Ovary (tissue), 9 donors: ENCODE measurements around the gene GNB2. TPM values are rescaled to one million over a fixed set of nuclear protein-coding genes. Genes with fewer than 3 reads are reported as not detected.
A peak's percentile ranks its signal among the peaks of the same experiment; 100 is the strongest.

Source experiments
- DNase-seq, 5 donors: peaks; one replicate each; pipeline ENCODE4 v3.0.0-alpha.2; 2019 to 2020
- H3K27ac ChIP-seq, 2 donors: fragments of 200-600 bp; one replicate each; pipeline versions ENCODE4 v1.5.1 to v1.8.0; 2019 to 2022
- H3K27me3 ChIP-seq: fragments of 200-600 bp; one replicate; pipeline ENCODE4 v1.8.0; 2022
- H3K36me3 ChIP-seq: fragments of 200-600 bp; sonication (generic); one replicate; pipeline ENCODE4 v1.5.1; 2019
- H3K4me1 ChIP-seq: one replicate; pipeline ENCODE4 v1.8.1; 2013; ENCODE audit warnings: mild to moderate bottlenecking, moderate library complexity; ENCODE audit not compliant: insufficient read depth
- H3K4me3 ChIP-seq: fragments of 200-600 bp; sonication (generic); one replicate; pipeline ENCODE4 v1.5.1; 2017
- H3K9me3 ChIP-seq, 2 donors: fragments of 200-600 bp in 1 of 2; sonication (generic) in 1 of 2; one replicate each; pipeline versions ENCODE4 v1.5.1 to v1.8.1; 2013 to 2019; ENCODE audit warnings: mild to moderate bottlenecking in 1 of 2, moderate library complexity in 1 of 2
- EP300 ChIP-seq: sonication (generic); formaldehyde crosslinking; IDR thresholded peaks from one replicate; pipeline ENCODE4 v1.6.1; 2017; ENCODE audit warnings: antibody characterized with exemption
- POLR2A ChIP-seq: fragments of 450-650 bp; IDR thresholded peaks from one replicate; pipeline ENCODE4 v1.6.1; 2017; ENCODE audit warnings: antibody characterized with exemption, mild to moderate bottlenecking, moderate library complexity
- WGBS, 3 donors: extraction: QIAGEN DNeasy Blood & Tissue Kit in 1 of 3; methylation state at CpG; one replicate each; pipeline versions ENCODE4 v1.1.5 to v1.1.7; 2013 to 2017; 5-methylcytosine and 5-hydroxymethylcytosine counted together
- intact Hi-C, 4 donors: fragments of 100-400 bp; cut with DNase I; formaldehyde crosslinking; loops; one replicate each; pipeline versions ENCODE4 v1.11.0 to v1.15.1; 2022 to 2023
- polyA plus RNA-seq, 2 donors: library from polyadenylated mRNA; stranded (reverse); fragments of 200-250 nt in 1 of 2; fragments of 350-450 nt in 1 of 2; fragmentation: Illumina TruSeq in 1 of 2; extraction: RNeasy Lipid Tissue Mini Kit (QIAGEN cat#74804) in 1 of 2; gene quantifications; one replicate each; pipeline ENCODE4 v1.2.3, GENCODE V29; 2013 to 2014
- total RNA-seq, 7 donors: library from RNA; depleted of rRNA in 2 of 7; stranded (reverse); fragments of >200 nt in 2 of 7; fragmentation: NEBNext Ultra II Directional in 3 of 7; extraction: Animal tissue kit (Norgen Biotek cat#: 25700) in 3 of 7; gene quantifications; one replicate each; pipeline versions ENCODE4 v1.1.0 to v1.2.4, GENCODE V29; 2016 to 2023
- TF ChIP-seq, protein P1 (sequence below), 3 donors: fragments of 450-650 bp in 2 of 3; fragments of 200-600 bp in 1 of 3; IDR thresholded peaks; one replicate each; pipeline versions ENCODE4 v1.5.1 to v1.8.0; 2016 to 2022; ENCODE audit warnings: antibody characterized with exemption in 3 of 3, mild to moderate bottlenecking in 1 of 3
- donor health status: DM: no; HTN: no; CAD: no; lungs with moderate emphysema.
- donor health status: DM: no; HTN: no; CAD: no.
- donor health status: Bipolar disorder and iron deficiency.
- donor health status: DM: yes; HTN: yes; CAD: no.
- donor health status: DM: no; HTN: no; CAD: no.
- donor health status: DM: yes; HTN: yes; CAD: no.

GNB2 gene
- total and polyA plus RNA-seq, 9 donors = 18.9 to 281 (median 216) TPM

DNA sequence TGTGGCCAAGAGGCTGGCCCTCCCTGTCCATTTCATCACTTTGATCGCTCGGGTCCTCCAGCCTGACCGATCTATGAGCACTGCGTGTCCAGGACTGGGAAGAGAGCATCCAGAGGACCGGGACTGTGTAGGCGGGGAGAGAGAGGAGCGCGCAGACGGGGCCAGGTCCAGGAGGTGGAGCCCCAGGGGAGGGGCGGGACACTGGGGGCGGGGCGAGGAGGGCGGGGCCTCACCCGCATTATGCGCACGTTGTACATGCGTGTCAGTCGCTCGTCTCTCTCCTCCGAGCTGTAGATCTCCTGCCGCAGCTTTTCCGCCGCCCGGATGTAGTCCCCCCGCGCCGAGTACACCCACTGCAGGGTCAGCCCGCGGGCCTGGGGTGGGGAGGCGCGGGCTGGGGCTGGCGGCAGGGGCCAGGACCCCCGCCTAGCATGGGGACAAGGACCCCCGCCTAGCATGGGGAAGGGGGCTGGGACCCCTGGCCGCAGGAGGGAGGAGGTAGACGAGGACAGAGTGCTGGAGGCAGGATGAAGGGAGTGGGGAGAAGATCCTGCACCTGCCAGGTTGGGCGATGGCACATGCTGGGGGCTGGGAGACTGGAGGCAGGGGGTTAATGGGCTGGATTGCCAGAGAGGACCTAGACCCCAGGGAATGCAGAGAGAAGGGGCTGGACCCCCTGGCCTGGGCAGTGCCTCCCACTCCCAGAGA lies 46.9 kb upstream of the GNB2 start:
- WGBS, 3 donors = 3 to 6% (median 5%) methylated on average over 20 to 37 of the region's 37 CpGs
- intact Hi-C loops = no loop called here
- no peak overlapping the region for H3K27ac ChIP-seq

DNA sequence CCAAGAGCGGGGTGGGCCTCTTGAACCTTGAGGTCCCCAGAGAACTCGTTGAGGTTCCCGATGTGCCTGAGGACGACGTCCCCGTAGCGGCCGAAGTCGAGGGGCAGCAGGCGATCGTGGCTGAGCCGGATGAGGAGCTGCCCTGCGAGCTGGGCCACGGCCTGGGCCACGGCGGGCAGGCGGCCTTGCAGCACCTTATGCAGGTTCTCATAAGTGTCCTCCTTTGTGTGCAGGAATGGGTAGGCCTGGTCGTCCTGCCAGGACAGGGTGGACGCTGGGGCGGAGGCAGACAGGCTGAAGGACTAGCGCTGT lies 46.3 kb upstream of the GNB2 start:
- H3K4me1 ChIP-seq = peaks cover 3% of the 10 kb centered on the region
- no peak overlapping the region for H3K4me3 ChIP-seq
- intact Hi-C loops = no loop called here
- DNase-seq = no peak
- H3K27me3 ChIP-seq = no peaks in the 10 kb centered on the region
- 80 to 86% (median 84%) methylated on average over 18 to 21 of the region's 21 CpGs for WGBS, 3 donors
- TF ChIP-seq EP300 (no peak), POLR2A (no peak)
- TF ChIP-seq, protein P1, sequence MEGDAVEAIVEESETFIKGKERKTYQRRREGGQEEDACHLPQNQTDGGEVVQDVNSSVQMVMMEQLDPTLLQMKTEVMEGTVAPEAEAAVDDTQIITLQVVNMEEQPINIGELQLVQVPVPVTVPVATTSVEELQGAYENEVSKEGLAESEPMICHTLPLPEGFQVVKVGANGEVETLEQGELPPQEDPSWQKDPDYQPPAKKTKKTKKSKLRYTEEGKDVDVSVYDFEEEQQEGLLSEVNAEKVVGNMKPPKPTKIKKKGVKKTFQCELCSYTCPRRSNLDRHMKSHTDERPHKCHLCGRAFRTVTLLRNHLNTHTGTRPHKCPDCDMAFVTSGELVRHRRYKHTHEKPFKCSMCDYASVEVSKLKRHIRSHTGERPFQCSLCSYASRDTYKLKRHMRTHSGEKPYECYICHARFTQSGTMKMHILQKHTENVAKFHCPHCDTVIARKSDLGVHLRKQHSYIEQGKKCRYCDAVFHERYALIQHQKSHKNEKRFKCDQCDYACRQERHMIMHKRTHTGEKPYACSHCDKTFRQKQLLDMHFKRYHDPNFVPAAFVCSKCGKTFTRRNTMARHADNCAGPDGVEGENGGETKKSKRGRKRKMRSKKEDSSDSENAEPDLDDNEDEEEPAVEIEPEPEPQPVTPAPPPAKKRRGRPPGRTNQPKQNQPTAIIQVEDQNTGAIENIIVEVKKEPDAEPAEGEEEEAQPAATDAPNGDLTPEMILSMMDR (IDR thresholded peaks at IDR 0.05) = no peak
- no peaks in the 10 kb centered on the region for H3K9me3 ChIP-seq
- H3K36me3 ChIP-seq = no peaks in the 10 kb centered on the region
- no peak overlapping the region for H3K27ac ChIP-seq

More for the DNA sequence above, 46.9 kb upstream of the GNB2 start:
- H3K4me1 ChIP-seq = peaks cover 3% of the 10 kb centered on the region
- no peaks in the 10 kb centered on the region for H3K36me3 ChIP-seq
- no peaks in the 10 kb centered on the region for H3K27me3 ChIP-seq
- no peaks in the 10 kb centered on the region for H3K9me3 ChIP-seq
- TF ChIP-seq POLR2A (no peak), EP300 (no peak)
- TF ChIP-seq, protein P1 (IDR thresholded peaks at IDR 0.05) = no peak
- DNase-seq = peak; percentile 74 to 87 (median 84)
- H3K4me3 ChIP-seq = peak overlapping the region; percentile 19

DNA sequence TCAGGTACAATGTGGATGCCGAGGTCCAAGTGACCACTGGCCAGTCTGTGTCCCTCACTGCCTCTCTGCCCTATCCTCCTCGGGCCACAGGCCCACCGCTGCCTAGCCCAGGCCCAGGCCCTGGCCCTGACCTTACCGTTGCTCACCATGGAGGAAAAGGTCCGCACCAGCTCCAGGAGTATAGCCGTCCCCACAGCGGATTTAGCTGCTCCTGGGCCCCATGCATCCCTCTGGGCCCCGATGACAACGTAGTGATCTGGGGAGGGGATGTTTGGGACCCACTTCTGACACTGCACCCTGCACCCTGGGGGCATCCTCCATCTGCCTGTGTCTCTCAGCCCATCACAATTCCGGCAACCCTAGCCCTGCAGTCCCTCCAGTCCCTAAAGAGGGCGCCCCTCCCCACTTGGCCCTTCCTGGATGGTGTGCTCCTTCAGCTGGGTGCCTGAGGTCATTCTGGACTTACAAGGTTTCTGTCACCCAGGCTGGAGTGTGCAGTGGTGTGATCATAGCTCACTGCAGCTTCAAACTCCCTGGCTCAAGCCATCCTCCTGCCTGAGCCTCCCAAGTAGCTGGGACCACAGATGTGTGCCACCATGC lies 44.3 kb upstream of the GNB2 start:
- Histone ChIP-seq H3K27ac (no peak overlapping the region), H3K9me3 (no peaks in the 10 kb centered on the region), H3K4me3 (no peak overlapping the region), H3K36me3 (no peaks in the 10 kb centered on the region), H3K27me3 (no peaks in the 10 kb centered on the region), H3K4me1 (peaks cover 11% of the 10 kb centered on the region)
- TF ChIP-seq EP300 = no peak
- TF ChIP-seq POLR2A = no peak
- TF ChIP-seq, protein P1 (IDR thresholded peaks at IDR 0.05) = no peak
- intact Hi-C loops = no loop called here
- DNase-seq = no peak
- 72 to 79% (median 76%) methylated on average over 11 of the region's 11 CpGs for WGBS, 3 donors

GRCh38 chr7:100630066-100630465 lies 43.5 kb upstream of the GNB2 start:
- TF ChIP-seq POLR2A = no peak
- 86 to 94% (median 89%) methylated on average over 4 of the region's 4 CpGs for WGBS, 3 donors
- H3K27ac ChIP-seq = no peak overlapping the region

More at GRCh38 chr7:100630066-100630465, 43.5 kb upstream of the GNB2 start:
- Histone ChIP-seq H3K9me3 (no peaks in the 10 kb centered on the region), H3K4me1 (peaks cover 11% of the 10 kb centered on the region), H3K4me3 (no peak overlapping the region), H3K27me3 (no peaks in the 10 kb centered on the region), H3K36me3 (no peaks in the 10 kb centered on the region)
- no peak for DNase-seq
- intact Hi-C loops = no loop called here
